Breast epithelium (tissue), 3 donors: Measurements from ENCODE around the gene ZNF609.

Experiments used
- POLR2AphosphoS5 ChIP-seq, 3 donors: sonication (generic); formaldehyde crosslinking; IDR thresholded peaks; one replicate each; pipeline ENCODE4 v1.6.1; 2017; ENCODE audit warnings: antibody characterized with exemption in 3 of 3
- TF ChIP-seq, protein P1 (sequence below), 3 donors: fragments of 450-650 bp; IDR thresholded peaks; one replicate each; pipeline ENCODE4 v1.5.1; 2016 to 2017; ENCODE audit warnings: antibody characterized with exemption in 3 of 3, mild to moderate bottlenecking in 3 of 3, moderate library complexity in 3 of 3

- TF ChIP-seq, protein P1, sequence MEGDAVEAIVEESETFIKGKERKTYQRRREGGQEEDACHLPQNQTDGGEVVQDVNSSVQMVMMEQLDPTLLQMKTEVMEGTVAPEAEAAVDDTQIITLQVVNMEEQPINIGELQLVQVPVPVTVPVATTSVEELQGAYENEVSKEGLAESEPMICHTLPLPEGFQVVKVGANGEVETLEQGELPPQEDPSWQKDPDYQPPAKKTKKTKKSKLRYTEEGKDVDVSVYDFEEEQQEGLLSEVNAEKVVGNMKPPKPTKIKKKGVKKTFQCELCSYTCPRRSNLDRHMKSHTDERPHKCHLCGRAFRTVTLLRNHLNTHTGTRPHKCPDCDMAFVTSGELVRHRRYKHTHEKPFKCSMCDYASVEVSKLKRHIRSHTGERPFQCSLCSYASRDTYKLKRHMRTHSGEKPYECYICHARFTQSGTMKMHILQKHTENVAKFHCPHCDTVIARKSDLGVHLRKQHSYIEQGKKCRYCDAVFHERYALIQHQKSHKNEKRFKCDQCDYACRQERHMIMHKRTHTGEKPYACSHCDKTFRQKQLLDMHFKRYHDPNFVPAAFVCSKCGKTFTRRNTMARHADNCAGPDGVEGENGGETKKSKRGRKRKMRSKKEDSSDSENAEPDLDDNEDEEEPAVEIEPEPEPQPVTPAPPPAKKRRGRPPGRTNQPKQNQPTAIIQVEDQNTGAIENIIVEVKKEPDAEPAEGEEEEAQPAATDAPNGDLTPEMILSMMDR (IDR thresholded peaks at IDR 0.05) = no peak
- no peak for TF ChIP-seq POLR2AphosphoS5 (IDR thresholded peaks at IDR 0.05)
These were observed 4.4 kb upstream of the ZNF609 start for GRCh38 chr15:64455961-64456371.
